ENCODE results near the gene ITPKB.
A peak's percentile ranks its signal among the peaks of the same experiment; 100 is the strongest.

Gene ITPKB

DNA sequence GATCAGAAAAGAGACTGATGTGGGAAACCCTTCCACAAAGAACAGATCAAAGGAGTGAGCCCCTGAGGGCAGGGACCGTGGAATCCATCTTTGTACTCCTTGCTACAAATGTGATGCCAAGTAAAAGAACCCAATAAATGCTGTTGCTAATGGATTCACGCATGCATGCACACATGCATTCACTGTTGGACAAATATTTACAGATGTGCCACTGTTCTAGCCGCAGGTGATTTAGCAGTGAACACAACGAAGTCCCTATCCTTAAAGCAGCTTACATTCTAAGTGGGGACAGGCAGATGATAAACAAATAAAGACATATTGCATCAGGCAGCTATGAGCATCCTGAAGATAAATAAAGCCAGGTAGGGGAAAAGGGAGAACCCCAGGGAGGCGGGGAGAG lies 67.8 kb downstream of the ITPKB start:
- ATAC-seq: no peak
- Mint-ChIP-seq H3K4me1 (peaks cover 64% of the 10 kb centered on the region), H3K27me3 (peaks cover 2% of the 10 kb centered on the region), H3K27ac (peak overlapping the region; percentile 65), H3K4me3 (no peak overlapping the region), H3K36me3 (ENCODE audit: low read depth) (peaks cover 27% of the 10 kb centered on the region), H3K9me3 (no peaks in the 10 kb centered on the region)
- no peak for DNase-seq

DNA sequence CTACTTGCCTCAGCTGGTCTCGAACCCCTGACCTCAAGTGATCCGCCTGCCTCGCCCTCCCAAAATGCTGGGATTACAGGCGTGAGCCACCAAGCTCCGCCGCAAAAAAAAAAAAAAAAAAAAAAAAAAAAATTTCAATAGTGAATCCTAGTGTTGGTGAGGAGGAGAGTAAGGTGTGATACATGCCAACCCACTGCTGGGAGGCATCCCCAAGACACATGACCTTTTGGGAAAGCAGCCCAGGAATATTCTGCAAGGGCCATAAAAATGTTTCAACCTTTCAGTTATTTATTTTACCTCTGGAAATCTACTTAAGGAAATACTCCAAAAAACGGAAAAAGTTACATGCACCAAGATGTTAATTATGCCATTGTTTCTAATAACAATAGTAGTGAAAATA lies 69.0 kb downstream of the ITPKB start:
- H3K9me3 Mint-ChIP-seq: no peaks in the 10 kb centered on the region
- DNase-seq (no peak), ATAC-seq (no peak)
- peaks cover 24% of the 10 kb centered on the region for H3K36me3 Mint-ChIP-seq (ENCODE audit: low read depth)
- peaks cover 2% of the 10 kb centered on the region for H3K27me3 Mint-ChIP-seq
- H3K27ac Mint-ChIP-seq: peak overlapping the region; percentile 72
- H3K4me3 Mint-ChIP-seq: no peak overlapping the region
- peaks cover 52% of the 10 kb centered on the region for H3K4me1 Mint-ChIP-seq

DNA sequence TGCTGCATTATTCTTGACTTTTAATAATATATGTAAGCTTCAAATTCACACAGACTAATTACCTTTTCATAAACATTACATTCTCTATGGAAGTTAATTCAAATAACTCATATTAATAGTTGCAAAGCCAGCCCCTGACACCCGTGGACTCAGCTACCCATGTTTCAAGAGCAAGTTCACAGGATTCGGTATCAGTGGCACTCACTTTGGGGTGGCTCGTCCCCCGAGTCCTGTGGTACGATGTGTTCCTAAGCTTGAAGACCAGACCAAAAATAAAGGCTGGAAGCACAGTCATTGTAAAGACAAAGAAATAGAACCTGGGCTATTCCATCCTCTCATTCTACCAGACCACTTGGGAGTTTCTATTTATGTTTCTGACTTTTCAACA lies 70.9 kb downstream of the ITPKB start:
- H3K36me3 Mint-ChIP-seq (ENCODE audit: low read depth): peaks cover 15% of the 10 kb centered on the region
- H3K4me1 Mint-ChIP-seq: peaks cover 34% of the 10 kb centered on the region
- H3K27ac Mint-ChIP-seq: no peak overlapping the region
- DNase-seq (no peak), ATAC-seq (no peak)
- no peak overlapping the region for H3K4me3 Mint-ChIP-seq
- H3K9me3 Mint-ChIP-seq: no peaks in the 10 kb centered on the region
- H3K27me3 Mint-ChIP-seq: no peaks in the 10 kb centered on the region

DNA sequence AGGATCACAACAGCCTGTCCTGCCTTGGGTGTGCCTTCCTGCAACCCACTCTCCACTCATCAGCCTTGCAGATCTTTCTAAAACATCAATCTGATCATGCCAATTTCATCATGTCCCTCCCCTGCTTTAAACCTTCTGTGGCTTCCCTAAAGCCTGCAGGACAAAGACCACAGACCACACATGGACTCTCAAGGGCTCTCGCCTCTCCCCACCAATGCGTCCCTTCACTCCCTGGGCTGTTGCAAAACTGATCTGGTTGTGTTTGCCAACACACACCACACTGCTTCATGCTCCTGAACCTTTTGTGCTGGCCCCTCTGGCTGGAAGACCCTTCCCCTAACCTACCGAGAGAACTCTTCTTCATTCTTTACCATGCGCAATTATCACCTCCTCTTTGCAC lies 72.4 kb downstream of the ITPKB start:
- peaks cover 7% of the 10 kb centered on the region for H3K36me3 Mint-ChIP-seq (ENCODE audit: low read depth)
- ATAC-seq (no peak), DNase-seq (no peak)
- no peaks in the 10 kb centered on the region for H3K27me3 Mint-ChIP-seq
- no peak overlapping the region for H3K4me3 Mint-ChIP-seq
- H3K9me3 Mint-ChIP-seq: no peaks in the 10 kb centered on the region
- peaks cover 20% of the 10 kb centered on the region for H3K4me1 Mint-ChIP-seq
- H3K27ac Mint-ChIP-seq: peak overlapping the region; percentile 77

DNA sequence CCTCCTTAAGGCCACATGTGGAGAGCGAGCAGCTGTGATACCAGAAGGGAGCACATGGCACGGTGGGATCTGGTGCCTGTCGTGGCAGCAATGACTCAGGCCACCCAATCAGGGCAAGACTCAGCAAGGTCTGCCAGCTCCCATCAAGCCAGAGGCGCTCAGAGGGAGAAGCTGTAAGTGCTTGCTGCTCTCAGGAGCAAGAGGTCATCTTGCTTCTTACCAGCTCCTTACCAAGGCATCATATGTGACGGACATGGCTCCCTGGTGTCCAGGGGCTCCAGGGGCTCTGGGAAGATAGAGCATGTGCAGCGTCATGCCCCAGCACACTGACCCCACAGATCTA lies 72.9 kb downstream of the ITPKB start:
- ATAC-seq (peak; percentile 5), DNase-seq (no peak)
- H3K27ac Mint-ChIP-seq: peak overlapping the region; percentile 77
- no peaks in the 10 kb centered on the region for H3K27me3 Mint-ChIP-seq
- no peak overlapping the region for H3K4me3 Mint-ChIP-seq
- H3K4me1 Mint-ChIP-seq: peaks cover 15% of the 10 kb centered on the region
- H3K9me3 Mint-ChIP-seq: no peaks in the 10 kb centered on the region
- peaks cover 6% of the 10 kb centered on the region for H3K36me3 Mint-ChIP-seq (ENCODE audit: low read depth)

DNA sequence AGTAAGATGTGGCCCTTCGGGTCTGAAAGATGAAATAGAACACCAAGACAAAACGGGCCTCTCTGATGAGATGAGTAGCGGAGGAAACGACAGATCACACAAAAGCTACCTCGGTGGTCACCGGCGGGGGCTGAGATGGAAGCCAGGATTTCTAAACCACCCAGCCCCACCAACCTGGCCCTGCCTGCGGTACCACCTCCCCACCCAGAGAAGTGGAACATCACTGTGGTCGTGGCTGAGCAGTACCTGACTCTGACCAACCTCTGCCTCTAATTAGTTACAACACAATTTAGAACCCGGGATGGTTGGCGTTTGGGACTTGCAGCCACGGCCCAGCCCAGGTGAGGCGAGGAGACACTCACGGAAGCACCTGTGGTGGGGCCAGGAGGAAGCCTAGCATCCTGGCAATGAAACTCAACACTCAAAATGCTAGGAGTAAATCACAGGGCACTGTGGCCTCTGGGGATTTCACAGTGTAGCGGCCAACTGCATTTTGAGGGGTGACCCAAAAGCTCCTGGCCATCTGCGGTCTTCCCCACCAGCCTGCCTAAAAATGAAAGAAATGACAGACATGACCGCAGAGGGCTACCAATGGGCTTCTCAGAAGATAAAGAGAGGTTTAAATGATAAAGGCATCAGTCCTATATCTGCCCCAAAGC lies 73.4 kb downstream of the ITPKB start:
- peak overlapping the region; percentile 77 for H3K27ac Mint-ChIP-seq
- H3K9me3 Mint-ChIP-seq: no peaks in the 10 kb centered on the region
- H3K27me3 Mint-ChIP-seq: no peaks in the 10 kb centered on the region
- H3K4me3 Mint-ChIP-seq: peak overlapping the region; percentile 50
- peaks cover 10% of the 10 kb centered on the region for H3K4me1 Mint-ChIP-seq
- ATAC-seq (no peak), DNase-seq (no peak)
- H3K36me3 Mint-ChIP-seq (ENCODE audit: low read depth): peaks cover 6% of the 10 kb centered on the region

DNA sequence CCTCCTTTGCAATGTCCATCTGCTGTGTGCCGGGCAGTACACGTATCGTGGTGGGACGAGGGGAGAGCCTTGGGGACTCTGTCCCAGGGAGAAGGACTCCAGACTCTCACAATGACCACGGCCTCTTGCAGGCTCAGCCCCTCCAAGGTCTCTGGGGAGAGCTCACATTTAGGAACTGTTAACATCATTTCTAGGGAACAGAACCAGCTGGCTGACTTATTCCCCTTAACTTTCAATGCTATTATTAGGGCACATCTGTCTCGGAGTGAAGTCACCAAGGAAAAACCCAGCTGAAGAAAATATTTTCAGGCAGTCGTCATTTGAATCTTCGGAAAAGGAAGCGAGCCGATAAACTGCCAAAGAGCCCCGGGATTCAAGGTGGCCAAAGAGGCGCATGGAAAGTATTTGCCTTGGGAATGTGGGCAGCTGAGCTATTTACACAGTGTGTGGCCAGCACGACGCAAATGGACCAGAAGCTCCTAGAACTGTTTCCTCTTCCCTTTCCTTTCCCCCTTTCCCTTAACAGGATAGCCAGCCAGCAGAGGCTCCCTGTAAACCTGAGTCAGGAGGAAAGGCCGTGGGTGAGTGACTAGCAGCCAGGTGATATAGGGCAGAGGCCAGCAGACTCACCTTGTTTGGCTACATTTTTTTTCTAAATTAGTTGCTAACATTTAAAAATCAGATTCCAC lies 74.5 kb downstream of the ITPKB start:
- no peak overlapping the region for H3K27ac Mint-ChIP-seq
- H3K9me3 Mint-ChIP-seq: no peaks in the 10 kb centered on the region
- no peak for ATAC-seq
- H3K27me3 Mint-ChIP-seq: no peaks in the 10 kb centered on the region
- peaks cover 8% of the 10 kb centered on the region for H3K36me3 Mint-ChIP-seq (ENCODE audit: low read depth)
- H3K4me1 Mint-ChIP-seq: peaks cover 3% of the 10 kb centered on the region
- no peak overlapping the region for H3K4me3 Mint-ChIP-seq
- no peak for DNase-seq

DNA sequence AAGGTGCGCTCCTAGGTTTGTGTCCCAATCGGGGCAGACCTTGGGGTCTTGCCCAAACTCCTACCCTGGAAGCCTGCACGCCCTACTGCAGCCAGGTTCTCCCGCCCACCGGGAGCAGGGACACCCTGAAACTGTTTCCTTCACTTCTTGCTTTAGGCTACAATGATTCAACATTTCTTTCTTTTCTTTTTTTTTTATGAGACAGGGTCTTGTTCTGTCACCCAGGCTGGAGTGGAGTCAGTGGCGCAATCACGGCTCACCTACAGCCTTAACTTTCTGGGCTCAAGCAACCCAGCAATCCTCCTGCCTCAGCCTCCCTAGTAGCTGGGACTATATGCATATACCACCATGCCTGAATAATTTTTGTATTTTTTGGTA lies 75.8 kb downstream of the ITPKB start:
- H3K4me1 Mint-ChIP-seq: no peaks in the 10 kb centered on the region
- peaks cover 7% of the 10 kb centered on the region for H3K36me3 Mint-ChIP-seq (ENCODE audit: low read depth)
- H3K27ac Mint-ChIP-seq: peak overlapping the region; percentile 76
- no peaks in the 10 kb centered on the region for H3K9me3 Mint-ChIP-seq
- H3K27me3 Mint-ChIP-seq: no peaks in the 10 kb centered on the region
- ATAC-seq (no peak), DNase-seq (no peak)
- peak overlapping the region; percentile 35 for H3K4me3 Mint-ChIP-seq

DNA sequence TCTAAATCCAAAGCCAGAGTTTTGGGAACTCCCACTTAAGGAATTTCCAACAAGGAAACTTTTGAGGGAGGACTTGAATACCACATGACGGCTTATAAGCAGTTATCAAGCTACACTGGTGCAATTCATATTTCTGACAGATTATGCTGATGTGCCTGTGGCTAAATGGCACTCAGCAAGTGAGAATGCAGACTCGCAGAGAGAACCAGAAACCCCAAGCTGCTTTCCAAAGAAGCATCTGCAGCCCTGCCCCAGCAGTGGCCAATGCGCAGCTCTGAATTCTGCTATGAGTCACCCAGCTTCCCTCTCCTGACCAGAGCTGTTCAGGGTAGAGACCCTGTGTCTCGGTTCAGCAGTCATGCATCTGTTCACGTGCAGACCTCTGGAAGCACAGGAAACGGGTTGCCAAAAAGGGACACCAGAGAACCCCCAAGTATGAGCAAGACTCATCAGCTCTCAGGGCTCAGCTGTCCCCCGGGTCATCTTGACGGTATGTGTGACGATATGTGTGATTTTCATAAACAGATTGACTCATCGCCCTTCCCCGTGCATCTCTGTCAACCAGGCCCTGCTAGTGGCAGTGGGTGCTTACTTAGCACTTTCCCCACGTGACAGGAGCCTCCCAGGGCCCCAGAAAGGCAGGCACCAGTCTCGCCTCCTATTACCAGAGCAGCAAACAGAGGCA lies 76.3 kb downstream of the ITPKB start:
- no peaks in the 10 kb centered on the region for H3K4me1 Mint-ChIP-seq
- no peaks in the 10 kb centered on the region for H3K9me3 Mint-ChIP-seq
- H3K4me3 Mint-ChIP-seq: peak overlapping the region; percentile 35
- peaks cover 7% of the 10 kb centered on the region for H3K36me3 Mint-ChIP-seq (ENCODE audit: low read depth)
- H3K27me3 Mint-ChIP-seq: no peaks in the 10 kb centered on the region
- peak; percentile 78 for DNase-seq
- peak; percentile 94 for ATAC-seq
- peak overlapping the region; percentile 76 for H3K27ac Mint-ChIP-seq

DNA sequence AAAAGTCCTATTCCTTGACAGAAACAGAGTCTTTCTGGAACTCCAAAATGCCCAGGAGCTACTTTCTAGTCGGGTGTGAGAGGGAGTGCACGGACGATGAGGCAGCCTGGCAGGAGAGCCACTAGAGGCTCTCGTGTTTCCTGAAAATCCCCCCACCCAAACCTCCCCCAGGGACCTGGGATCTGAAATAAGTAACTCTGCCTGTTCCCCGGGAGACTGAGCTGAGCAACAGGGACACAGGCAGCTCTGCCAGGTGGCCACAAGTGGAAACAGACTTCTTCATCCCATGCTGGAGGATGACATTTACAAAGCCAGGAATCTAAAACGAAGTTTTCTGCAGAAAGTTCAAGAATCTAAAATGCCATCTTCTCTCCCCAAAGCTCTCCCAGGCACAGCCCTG lies 77.1 kb downstream of the ITPKB start:
- Mint-ChIP-seq H3K4me1 (no peaks in the 10 kb centered on the region), H3K9me3 (no peaks in the 10 kb centered on the region), H3K27me3 (no peaks in the 10 kb centered on the region), H3K27ac (peak overlapping the region; percentile 80), H3K4me3 (peak overlapping the region; percentile 35), H3K36me3 (ENCODE audit: low read depth) (peaks cover 8% of the 10 kb centered on the region)
- ATAC-seq: no peak
- DNase-seq: no peak

DNA sequence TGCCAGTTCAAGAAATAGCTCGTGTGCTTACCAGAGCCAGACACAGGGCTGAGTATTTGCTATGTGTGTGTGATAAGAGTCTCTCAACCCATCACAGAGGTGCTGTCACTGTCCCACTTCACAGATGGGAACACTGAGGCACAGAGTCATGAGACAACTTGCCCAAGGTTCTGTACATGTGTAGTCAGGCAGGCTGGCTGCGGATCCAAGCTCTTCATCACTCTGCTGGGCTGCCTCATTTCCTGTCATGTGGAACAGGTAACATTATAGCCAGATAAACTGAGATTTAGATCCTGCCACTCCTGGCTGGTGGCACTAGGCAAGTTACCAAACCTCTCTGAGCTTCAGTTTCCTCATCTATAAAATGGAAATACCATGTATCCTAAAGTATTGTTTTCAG lies 77.8 kb downstream of the ITPKB start:
- H3K27me3 Mint-ChIP-seq: no peaks in the 10 kb centered on the region
- no peaks in the 10 kb centered on the region for H3K9me3 Mint-ChIP-seq
- no peak overlapping the region for H3K4me3 Mint-ChIP-seq
- DNase-seq: no peak
- ATAC-seq: no peak
- H3K4me1 Mint-ChIP-seq: no peaks in the 10 kb centered on the region
- peak overlapping the region; percentile 80 for H3K27ac Mint-ChIP-seq
- peaks cover 10% of the 10 kb centered on the region for H3K36me3 Mint-ChIP-seq (ENCODE audit: low read depth)

DNA sequence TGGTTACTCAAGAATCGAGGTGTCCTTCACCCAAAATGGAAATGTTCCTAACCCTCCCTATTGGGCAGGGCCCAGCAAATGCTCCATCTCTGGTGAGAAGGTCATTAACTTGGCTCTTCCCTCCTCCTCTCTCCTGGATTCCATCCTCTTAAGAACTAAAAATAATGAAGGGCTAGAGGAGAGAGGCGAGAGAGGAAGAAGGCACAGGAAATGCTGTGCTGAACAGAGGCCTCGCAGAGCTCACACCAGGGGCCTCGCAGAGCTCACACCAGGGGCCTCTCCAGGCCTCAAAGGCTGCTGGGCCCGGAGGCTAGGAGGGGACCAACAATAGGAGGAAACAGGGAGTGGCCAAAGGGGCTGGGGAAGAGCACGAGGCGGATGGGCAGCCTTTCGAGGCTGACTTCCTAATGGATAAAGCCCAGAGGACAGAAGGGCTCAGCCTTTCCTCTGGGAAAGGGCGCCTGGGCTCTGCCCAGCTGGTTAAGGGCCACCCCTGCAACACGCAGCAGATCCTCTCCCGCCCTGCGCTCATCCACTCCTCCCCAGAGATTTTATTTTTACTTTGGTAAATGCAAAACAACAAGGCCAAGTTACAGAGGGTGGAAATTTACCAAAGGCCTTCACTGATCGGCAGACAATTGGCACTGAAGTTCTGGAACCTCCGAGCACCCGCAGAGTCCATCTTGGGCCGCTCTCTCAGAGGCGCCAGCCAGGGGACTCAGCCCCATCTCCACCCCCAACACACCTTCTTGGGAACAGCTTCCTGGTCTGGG lies 78.5 kb downstream of the ITPKB start:
- Mint-ChIP-seq H3K27me3 (no peaks in the 10 kb centered on the region), H3K9me3 (no peaks in the 10 kb centered on the region), H3K4me1 (no peaks in the 10 kb centered on the region), H3K27ac (peak overlapping the region; percentile 80), H3K36me3 (ENCODE audit: low read depth) (peaks cover 10% of the 10 kb centered on the region), H3K4me3 (peak overlapping the region; percentile 22)
- ATAC-seq (no peak), DNase-seq (no peak)

DNA sequence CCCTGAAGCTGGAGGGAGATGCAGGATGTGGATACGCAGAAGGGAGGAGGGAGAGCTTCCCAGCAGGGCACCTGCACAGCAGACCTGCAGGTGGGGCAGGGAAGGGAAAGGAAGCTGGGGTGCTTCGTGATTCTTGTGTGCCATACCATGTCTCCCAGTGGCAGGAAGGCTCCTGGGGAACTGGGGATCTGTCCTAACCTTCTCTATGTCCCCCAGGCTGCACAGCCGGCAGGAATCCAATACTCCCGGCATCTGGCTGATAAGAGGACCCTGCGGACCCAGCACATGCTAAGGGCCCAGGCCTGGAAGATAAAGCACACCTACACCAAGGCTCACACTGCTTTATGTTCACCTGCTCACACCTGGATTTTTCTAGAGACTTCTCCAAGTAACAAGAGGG lies 79.4 kb downstream of the ITPKB start:
- DNase-seq (no peak), ATAC-seq (no peak)
- H3K27me3 Mint-ChIP-seq: no peaks in the 10 kb centered on the region
- H3K9me3 Mint-ChIP-seq: no peaks in the 10 kb centered on the region
- H3K4me1 Mint-ChIP-seq: no peaks in the 10 kb centered on the region
- H3K27ac Mint-ChIP-seq: no peak overlapping the region
- H3K4me3 Mint-ChIP-seq: no peak overlapping the region
- peaks cover 6% of the 10 kb centered on the region for H3K36me3 Mint-ChIP-seq (ENCODE audit: low read depth)

DNA sequence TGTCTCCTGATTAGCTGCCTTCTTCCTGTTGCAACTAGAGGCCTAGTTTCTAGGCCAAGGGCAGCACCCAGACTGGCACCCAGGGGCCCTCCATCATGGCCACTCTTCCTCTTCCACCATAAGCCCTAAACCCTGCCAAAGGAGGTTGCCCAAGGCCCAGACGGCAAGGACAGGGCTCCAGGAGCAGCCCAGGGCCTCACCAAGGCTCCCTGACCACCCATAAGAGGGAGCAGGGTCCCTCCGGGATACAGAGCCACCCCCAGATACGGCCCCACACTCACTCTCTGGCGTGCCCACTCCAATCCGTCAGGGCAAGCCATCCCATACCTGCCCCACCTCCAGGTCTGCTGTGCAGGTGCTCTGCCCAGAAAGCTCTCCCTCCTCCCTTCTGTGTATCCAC lies 79.9 kb downstream of the ITPKB start:
- Mint-ChIP-seq H3K27me3 (no peaks in the 10 kb centered on the region), H3K4me1 (no peaks in the 10 kb centered on the region), H3K36me3 (ENCODE audit: low read depth) (peaks cover 6% of the 10 kb centered on the region), H3K9me3 (no peaks in the 10 kb centered on the region), H3K27ac (no peak overlapping the region), H3K4me3 (no peak overlapping the region)
- DNase-seq: no peak
- ATAC-seq: no peak

Measured in activated naive CD8-positive, alpha-beta T cell treated with anti-CD3 and anti-CD28 coated beads, Interleukin-2, amount 50 U/mL, for 24 hours (primary cell).